Measurements from ENCODE around the gene HSPBAP1. TPM values are rescaled to one million over a fixed set of nuclear protein-coding genes. Genes with fewer than 3 reads are reported as not detected.

The HSPBAP1 gene
- total RNA-seq, 2 donors from 2014 or later = 4.1 to 9.3 TPM

GRCh38 chr3:122824465-122825381 lies 31.1 kb upstream of the HSPBAP1 start:
- H3K4me1 ChIP-seq (replicated peaks) = no peaks in the 10 kb centered on the region
- 57% methylated on average over 7 of the region's 7 CpGs for WGBS
- no peak for DNase-seq (ENCODE audit: low spot score)
- peak; percentile 89 for TF ChIP-seq POLR2AphosphoS5 (IDR thresholded peaks at IDR 0.05)
- no peak for TF ChIP-seq POLR2A (IDR thresholded peaks at IDR 0.05)
- TF ChIP-seq CTCF (IDR thresholded peaks at IDR 0.05) = no peak
- H3K27me3 ChIP-seq (replicated peaks; ENCODE audit: insufficient read depth) = no peaks in the 10 kb centered on the region
- H3K27ac ChIP-seq = peak overlapping the region; percentile 59 to 60
- intact Hi-C loops (cut with DNase I) = no loop called here
- no peaks in the 10 kb centered on the region for H3K36me3 ChIP-seq
- H3K9me3 ChIP-seq = no peaks in the 10 kb centered on the region
- no peak overlapping the region for H3K4me3 ChIP-seq

DNA sequence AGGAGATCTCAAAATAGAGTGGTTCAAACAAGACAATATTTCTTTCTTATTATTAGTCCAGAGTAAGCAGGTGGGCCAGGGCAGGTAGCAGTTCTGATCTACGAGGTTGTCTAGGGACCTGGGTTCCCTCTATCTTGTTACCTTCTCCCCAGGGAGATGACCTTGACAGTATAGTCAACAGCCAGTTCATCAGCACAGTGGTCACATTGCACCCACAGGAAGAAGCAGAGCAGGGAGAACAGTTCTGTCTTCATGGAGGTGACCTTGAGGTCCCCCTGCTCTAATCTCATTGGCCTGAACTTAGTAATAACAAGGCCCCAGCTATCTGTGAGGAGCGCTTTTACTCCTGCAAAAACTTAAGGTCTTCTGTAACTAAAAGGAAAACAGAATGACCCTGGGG lies 23.0 kb upstream of the HSPBAP1 start:
- no peaks in the 10 kb centered on the region for H3K9me3 ChIP-seq
- H3K4me3 ChIP-seq = no peak overlapping the region
- 95% methylated on average over 2 of the region's 2 CpGs for WGBS
- TF ChIP-seq CTCF (IDR thresholded peaks at IDR 0.05) (no peak), POLR2AphosphoS5 (IDR thresholded peaks at IDR 0.05) (no peak), POLR2A (IDR thresholded peaks at IDR 0.05) (no peak)
- no peak overlapping the region for H3K27ac ChIP-seq
- no peaks in the 10 kb centered on the region for H3K27me3 ChIP-seq (replicated peaks; ENCODE audit: insufficient read depth)
- intact Hi-C loops (cut with DNase I) = no loop called here
- no peaks in the 10 kb centered on the region for H3K4me1 ChIP-seq (replicated peaks)
- no peaks in the 10 kb centered on the region for H3K36me3 ChIP-seq
- no peak for DNase-seq (ENCODE audit: low spot score)

DNA sequence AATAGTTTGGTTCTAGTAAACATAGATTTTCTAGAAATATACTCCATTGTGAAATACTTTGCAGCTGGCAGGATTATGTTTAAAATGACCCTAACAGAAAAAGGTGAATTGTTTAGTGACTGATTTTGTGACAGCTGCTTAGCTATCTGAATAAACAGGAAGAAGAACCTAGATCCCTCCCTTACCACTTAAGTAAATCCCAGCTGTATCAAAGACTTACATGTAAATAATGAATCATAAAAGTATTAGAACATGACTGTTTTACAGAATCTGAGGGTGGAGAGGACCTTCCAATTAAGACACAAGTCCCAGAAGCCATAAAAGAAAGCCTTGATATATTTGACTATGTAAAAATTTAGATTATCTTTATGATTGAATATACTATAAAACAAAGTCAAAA lies 17.1 kb upstream of the HSPBAP1 start:
- H3K27me3 ChIP-seq (replicated peaks; ENCODE audit: insufficient read depth) = no peaks in the 10 kb centered on the region
- no peak for DNase-seq (ENCODE audit: low spot score)
- TF ChIP-seq CTCF (IDR thresholded peaks at IDR 0.05) (no peak), POLR2A (IDR thresholded peaks at IDR 0.05) (no peak), POLR2AphosphoS5 (IDR thresholded peaks at IDR 0.05) (no peak)
- no peak overlapping the region for H3K4me3 ChIP-seq
- intact Hi-C loops (cut with DNase I) = no loop called here
- H3K36me3 ChIP-seq = no peaks in the 10 kb centered on the region
- H3K4me1 ChIP-seq (replicated peaks) = no peaks in the 10 kb centered on the region
- H3K27ac ChIP-seq = no peak overlapping the region
- no peaks in the 10 kb centered on the region for H3K9me3 ChIP-seq

- Histone ChIP-seq H3K4me3 (no peak overlapping the region), H3K36me3 (no peaks in the 10 kb centered on the region), H3K9me3 (no peaks in the 10 kb centered on the region), H3K27ac (no peak overlapping the region), H3K27me3 (replicated peaks; ENCODE audit: insufficient read depth) (no peaks in the 10 kb centered on the region), H3K4me1 (replicated peaks) (no peaks in the 10 kb centered on the region)
- TF ChIP-seq POLR2AphosphoS5 (IDR thresholded peaks at IDR 0.05) = no peak
- no peak for TF ChIP-seq CTCF (IDR thresholded peaks at IDR 0.05)
- no peak for TF ChIP-seq POLR2A (IDR thresholded peaks at IDR 0.05)
- WGBS = 96% methylated on average over 2 of the region's 2 CpGs
- intact Hi-C loops (cut with DNase I) = no loop called here
- no peak for DNase-seq (ENCODE audit: low spot score)
These were observed 10.3 kb upstream of the HSPBAP1 start for GRCh38 chr3:122803977-122804376.

GRCh38 chr3:122802323-122802722 lies 8.7 kb upstream of the HSPBAP1 start:
- DNase-seq (ENCODE audit: low spot score) = no peak
- no peaks in the 10 kb centered on the region for H3K4me1 ChIP-seq (replicated peaks)
- no peak for TF ChIP-seq POLR2AphosphoS5 (IDR thresholded peaks at IDR 0.05)
- no peak for TF ChIP-seq POLR2A (IDR thresholded peaks at IDR 0.05)
- no peak for TF ChIP-seq CTCF (IDR thresholded peaks at IDR 0.05)
- no peak overlapping the region for H3K4me3 ChIP-seq
- no peaks in the 10 kb centered on the region for H3K27me3 ChIP-seq (replicated peaks; ENCODE audit: insufficient read depth)
- H3K36me3 ChIP-seq = no peaks in the 10 kb centered on the region
- no peaks in the 10 kb centered on the region for H3K9me3 ChIP-seq
- intact Hi-C loops (cut with DNase I) = no loop called here
- no peak overlapping the region for H3K27ac ChIP-seq
- 90% methylated on average over 1 of the region's 1 CpG for WGBS
